Lung microvascular endothelial cell (primary cell): ENCODE data around the gene CCDC116. TPM values are rescaled to one million over a fixed set of nuclear protein-coding genes. Genes with fewer than 3 reads are reported as not detected.

Source experiments
- DNase-seq, 2 donors: peaks; one replicate each; pipeline versions ENCODE4 v3.0.0 to v3.0.0-alpha.2; 2010; ENCODE audit warnings: low read depth in 2 of 2
- total RNA-seq: library from RNA; depleted of rRNA; stranded (reverse); fragments of >200 nt; gene quantifications from 2 replicates; pipeline ENCODE4 v1.2.1, GENCODE V29; 2014

The CCDC116 gene
- total RNA-seq, 1 donor from 2014 or later, result not detected

GRCh38 chr22:21679383-21679782 is 46.8 kb downstream of the CCDC116 start:
- DNase-seq, result no peak

- DNase-seq, result no peak
Observed at GRCh38 chr22:21680830-21681565, 48.4 kb downstream of the CCDC116 start.

GRCh38 chr22:21681566-21682370 is 49.2 kb downstream of the CCDC116 start:
- DNase-seq, result no peak

GRCh38 chr22:21682385-21683175 is 50.0 kb downstream of the CCDC116 start:
- no peak for DNase-seq

DNA sequence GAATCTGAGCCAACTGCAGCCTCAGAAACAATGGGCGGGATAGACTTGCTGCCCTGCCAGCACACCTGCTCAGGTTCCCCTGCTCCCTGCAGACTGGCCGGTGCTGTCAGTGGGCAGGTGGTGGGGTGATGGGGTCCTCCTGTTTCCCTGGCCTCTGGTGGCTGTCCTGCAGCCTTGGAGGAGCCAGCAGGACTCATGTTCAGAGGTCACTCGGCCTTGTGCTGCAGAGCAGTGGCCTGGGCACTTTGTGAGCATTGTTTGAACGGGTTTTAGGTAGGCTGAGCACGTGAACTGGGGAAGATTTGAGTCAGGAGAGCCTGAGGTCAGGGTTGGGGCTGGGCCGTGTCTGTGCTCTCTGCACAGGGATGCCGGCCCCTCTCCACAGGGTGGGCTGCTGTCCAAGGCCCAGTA is 50.8 kb downstream of the CCDC116 start:
- DNase-seq, result no peak

DNA sequence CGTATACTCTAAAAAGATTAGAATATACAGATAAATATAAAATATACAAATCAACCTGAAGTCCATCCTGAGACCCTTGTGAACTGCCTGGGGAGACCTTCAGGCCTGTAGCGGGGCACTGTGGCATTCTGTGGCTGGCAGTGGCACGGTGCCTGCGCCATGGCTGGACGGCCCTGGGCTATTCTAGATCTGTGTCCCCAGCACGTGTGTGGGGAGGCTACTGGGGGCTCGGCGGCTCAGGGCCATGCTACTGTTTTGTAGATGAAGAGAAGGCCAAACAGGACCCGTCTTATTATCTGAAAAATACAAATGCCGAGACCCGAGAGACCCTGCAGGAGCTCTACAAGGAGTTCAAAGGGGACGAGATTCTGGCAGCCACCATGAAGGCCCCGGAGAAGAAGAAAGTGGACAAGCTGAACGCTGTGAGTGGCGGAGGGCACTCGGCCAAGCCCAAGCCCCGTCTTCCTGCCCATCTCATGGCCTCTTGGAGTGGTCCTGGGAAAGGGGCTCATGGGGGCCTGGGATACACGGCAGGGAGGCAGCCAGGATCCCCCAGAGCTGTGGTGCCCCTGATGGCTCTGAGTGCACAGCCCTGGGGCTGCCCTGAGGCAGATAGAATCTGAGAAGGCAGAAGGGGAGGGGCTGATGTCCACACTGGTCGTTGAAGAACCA is 52.1 kb downstream of the CCDC116 start:
- no peak for DNase-seq

GRCh38 chr22:21685164-21685513 is 52.6 kb downstream of the CCDC116 start:
- no peak for DNase-seq

GRCh38 chr22:21686193-21686608 is 53.6 kb downstream of the CCDC116 start:
- DNase-seq, result no peak

Other genes with a start within 250 kb of the CCDC116 start
- under 0.01 TPM in 2 replicates for gene RIMBP3B, start 249.0 kb upstream of the CCDC116 start, total RNA-seq
- 1.7 and 3.2 TPM in 2 replicates for gene HIC2, start 215.4 kb upstream of the CCDC116 start, total RNA-seq
- gene TMEM191C, start 165.4 kb upstream of the CCDC116 start, total RNA-seq, result 0.20 and 0.44 TPM in 2 replicates
- gene RIMBP3C, start 81.3 kb upstream of the CCDC116 start, total RNA-seq, result under 0.01 TPM in 2 replicates
- gene UBE2L3, start 65.0 kb upstream of the CCDC116 start, total RNA-seq, result 21.4 and 23.3 TPM in 2 replicates
- gene YDJC, start 2.7 kb upstream of the CCDC116 start, total RNA-seq, result 10.5 and 12.0 TPM in 2 replicates
- gene SDF2L1, start 9.5 kb downstream of the CCDC116 start, total RNA-seq, result 32.7 and 34.9 TPM in 2 replicates
- gene PPIL2, start 33.3 kb downstream of the CCDC116 start, total RNA-seq, result 11.3 and 13.3 TPM in 2 replicates
- 2.8 and 5.2 TPM in 2 replicates for gene YPEL1, start 103.0 kb downstream of the CCDC116 start, total RNA-seq
- 34.9 and 44.4 TPM in 2 replicates for gene MAPK1, start 234.9 kb downstream of the CCDC116 start, total RNA-seq